CD4-positive, alpha-beta T cell treated with Interleukin-15 for 1 hour (primary cell): Measurements from ENCODE around the gene TTC7B.

Experiments
- DNase-seq: peaks from one replicate; pipeline ENCODE4 v3.0.0-alpha.2; 2020

Gene TTC7B

DNA sequence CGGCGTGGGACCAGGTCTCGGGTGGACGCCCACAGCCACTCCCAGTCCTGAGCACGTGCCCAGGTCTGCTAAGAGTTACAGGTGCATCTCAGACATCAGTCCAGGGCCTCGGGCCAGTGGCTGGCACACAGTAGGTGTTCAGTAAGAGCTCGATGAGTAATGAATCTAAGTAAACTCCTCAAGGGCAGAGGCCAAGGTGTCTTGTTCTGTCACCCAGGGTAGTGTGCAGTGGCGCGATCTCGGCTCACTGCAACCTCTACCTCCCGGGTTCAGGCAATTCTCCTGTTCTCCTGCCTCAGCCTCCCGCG, 11.2 kb downstream of the TTC7B start:
- no peak for DNase-seq

DNA sequence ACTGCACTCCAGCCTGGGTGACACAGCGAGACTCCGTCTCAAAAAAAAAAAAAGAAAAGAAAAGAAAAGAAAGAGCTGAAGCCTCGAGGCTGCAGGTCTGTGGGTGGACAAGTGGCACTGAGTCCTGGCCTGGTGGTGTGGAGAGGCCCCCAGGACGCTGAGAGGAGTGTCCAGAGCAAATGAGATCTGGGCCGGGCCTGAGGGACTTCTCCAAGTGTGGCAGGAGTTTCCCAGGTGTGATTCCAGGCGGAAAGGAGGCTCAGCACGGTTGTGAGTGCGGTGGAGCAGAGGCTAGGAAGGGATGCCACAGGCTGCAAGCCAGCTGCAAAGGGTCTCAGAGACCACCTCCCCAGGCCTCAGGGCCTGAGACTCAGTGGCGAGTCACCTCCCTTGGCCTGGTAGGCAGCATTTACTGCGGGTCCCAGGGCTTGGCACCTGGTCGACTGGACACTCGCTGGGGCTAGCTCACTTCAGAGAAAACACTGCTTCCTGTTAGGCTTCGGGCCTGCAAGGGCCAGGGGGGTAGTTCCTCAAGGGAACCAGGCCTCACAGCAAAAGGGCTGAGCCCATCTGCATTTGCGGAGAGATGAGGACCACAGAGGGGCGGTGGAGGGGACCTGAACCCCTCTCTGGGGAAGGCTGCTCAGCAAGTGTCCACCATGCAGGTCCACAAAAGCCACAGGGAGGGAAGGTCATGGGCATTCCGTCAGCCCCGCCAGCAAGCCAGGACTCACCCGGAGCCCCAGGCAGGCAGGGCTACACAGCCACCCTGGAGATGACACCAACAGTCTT, 11.7 kb downstream of the TTC7B start:
- no peak for DNase-seq

DNA sequence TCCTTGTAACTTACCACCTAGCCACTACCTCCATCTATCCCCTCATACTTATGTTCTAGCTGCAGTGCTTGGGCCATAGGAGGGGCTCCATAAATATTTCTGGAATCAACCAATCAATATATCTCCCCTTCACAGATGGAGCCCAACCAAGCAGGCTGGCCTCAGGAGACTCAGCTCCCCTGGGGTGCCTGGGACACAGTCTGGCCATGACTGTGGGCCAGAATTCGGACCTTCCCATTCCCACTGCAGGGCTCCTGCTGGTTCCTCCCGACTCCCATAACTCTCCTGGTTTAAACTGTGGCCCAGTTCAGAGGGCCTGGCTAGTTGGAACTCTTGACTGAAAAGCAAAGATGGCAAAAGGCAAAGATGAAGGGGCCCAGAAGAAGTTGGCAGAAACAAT, 13.0 kb downstream of the TTC7B start:
- DNase-seq, result no peak

DNA sequence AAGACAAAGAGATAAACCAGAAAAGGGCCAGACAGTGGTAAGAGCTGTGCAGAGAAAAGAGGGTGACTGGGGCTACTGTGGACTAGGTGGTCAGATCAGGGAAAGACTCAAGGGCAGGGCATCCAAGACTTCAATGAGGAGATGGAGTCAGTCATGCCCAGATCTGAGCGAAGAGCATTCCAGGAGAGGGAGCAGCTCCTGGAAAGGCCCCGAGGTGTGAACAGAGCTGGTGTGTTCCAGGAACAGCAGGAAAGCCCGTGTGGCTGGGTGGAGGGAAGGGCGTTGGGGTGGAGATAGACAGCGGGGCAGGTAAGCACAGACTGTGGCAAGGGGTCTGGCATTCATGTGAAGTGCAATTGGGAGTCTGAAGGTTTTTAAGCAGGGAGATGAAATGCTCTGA, 16.8 kb downstream of the TTC7B start:
- no peak for DNase-seq

DNA sequence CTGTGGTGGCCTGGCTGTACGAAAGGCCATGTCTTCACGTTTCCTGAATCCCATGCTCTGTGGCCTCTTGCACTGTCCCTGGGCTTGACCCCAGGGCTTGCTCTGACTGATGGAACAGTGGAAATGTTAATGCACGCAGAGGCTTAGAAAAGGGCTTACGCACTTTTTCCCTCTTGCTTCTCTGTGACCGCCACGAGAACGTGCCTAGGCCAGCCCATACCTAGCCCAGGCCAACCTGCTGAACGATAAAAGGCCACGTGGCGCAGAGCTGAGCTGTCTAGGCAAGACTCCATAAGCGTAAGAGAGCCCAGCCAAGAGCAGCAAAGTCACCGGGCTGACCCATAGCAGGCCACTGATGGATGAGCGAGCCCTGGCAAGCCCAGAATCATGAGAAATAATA, 18.3 kb downstream of the TTC7B start:
- DNase-seq, result no peak

DNA sequence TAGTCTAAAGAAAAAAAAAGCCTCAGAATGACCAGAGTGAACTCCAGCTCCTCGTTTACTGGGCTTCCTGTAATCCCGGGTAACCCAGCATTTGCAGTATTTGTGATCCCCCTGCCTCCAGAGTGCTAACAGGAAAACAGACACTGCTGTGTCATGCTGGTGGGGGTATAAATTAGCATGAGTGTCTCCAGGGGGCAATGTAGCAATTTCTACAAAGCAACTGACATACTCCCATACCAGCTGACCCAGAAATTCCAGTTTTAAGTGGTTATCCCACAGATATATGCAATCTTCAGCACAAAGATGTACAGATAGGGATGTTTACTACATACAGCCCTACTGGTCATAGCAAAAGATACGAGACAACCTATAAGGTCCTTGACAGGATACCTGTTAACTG, 18.8 kb downstream of the TTC7B start:
- DNase-seq, result no peak

DNA sequence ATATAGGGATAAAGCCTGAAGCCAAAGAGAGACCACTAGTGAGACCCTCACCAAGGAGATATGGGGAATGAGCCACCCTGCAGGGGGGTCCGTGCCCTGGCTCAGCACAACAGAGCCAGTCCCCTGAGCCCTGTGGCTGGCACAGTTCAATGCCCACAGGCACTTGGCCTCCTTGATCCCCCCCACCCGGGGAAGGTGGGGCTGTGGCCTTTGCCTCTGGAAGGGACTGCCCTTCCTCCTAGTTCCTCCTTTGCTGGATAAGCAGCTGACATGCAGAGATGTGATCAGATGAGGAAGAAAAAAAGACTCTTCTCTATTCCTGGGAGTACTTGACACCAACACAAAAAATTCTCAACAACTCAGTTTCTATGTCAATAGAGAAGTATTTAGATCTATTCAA, 19.9 kb downstream of the TTC7B start:
- DNase-seq, result no peak

DNA sequence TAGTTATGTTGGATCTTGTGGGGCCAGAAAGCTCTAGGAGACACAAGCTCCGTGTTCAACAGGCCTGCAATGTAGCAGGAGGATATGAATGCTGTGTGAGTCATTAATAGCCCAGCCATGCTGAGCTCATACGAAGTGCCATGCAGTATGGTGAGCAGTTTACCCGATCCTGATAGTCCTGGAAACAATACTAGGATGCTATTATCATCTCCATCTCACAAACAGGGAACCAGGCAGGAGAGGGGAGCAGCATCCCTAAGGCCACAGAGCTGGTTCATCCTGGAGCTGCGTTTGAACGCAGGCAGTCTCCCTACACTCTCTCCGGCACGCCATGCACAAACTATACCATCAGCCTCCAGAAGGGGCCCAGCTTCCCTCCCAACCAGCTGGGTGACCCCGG, 20.5 kb downstream of the TTC7B start:
- DNase-seq, result no peak

DNA sequence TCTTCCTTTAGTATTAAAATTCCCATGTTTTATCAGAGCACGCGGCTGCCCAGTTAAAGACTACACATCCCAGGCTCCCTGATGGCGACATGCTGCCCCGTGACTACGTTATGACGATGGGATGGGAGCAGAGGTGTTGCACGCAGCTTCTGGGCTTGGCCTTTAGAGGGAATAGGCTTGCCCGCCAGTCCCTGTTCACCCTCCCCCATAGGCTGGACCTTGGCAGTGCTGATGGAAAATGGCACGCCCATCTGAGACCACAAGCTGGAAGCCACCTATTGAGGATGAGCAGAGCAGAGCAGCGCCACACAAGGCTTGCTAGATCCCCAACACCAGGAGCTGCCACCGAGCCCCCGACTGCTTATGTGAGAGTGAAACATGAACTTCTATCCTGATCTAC, 24.7 kb downstream of the TTC7B start:
- DNase-seq, result no peak

DNA sequence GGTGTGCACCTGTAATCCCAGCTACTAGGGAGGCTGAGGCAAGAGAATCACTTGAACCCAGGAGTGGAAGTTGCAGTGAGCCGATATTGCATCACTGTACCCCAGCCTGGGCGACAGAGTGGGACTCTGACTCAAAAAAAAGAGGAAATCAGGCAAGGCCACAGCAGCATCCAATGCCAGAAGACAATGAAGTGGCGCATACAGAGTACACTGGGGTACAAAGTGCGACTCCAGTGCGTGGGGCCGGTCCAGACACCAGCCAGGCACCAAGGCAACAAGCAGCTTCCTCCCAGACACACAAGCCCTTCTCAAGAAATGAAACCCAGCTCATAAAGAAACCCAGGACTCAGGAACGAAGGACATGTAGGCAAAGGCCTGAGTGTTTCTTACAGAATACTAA, 28.2 kb downstream of the TTC7B start:
- peak; percentile 27 for DNase-seq

DNA sequence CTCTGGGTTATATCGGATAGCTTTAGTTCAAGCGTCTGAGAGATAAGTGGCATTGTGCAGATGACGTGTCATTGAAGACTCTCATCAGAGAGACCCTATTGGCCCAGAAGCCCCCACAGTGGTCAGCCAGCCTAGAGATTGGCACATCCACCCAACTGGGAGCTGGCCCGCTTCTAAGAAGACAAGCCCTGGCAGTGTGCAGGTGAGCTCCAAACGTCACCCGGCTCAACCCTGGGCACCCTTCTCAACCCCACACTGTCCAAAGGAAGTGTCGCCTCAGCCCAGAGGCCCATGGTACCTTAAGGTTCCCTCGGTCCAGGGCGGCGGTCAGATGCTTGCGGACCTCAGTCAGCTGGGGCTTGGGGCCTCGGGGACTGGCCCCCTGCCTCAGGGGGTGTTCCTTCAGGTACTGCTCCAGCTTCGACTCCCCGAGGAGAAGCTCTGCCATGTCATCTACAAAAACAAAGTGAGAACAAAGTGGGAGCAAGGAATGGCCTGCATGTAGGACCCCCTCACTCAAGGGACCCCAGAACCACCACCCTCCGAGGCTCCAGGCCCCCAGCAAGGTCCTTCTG, 30.3 kb downstream of the TTC7B start:
- DNase-seq, result no peak

DNA sequence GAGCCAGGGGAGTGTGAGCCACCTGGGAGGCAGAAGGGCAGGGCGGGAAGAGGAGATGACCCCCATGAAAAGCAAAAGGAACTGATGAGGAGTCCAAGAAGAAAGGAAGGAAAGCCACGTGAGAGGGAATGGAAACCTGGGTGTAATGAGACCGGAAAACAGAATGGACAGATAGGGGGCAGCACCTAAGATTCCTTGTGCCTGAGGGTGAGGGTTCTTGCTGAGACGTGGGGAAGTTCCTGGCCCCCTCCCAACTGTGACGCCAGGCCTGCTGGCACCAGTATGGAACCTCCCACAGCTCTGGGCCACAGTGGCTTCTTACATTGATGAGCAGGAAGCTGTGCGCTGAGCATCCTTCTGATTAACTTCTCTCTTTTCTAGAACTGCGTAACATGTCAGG, 30.8 kb downstream of the TTC7B start:
- peak; percentile 32 for DNase-seq

DNA sequence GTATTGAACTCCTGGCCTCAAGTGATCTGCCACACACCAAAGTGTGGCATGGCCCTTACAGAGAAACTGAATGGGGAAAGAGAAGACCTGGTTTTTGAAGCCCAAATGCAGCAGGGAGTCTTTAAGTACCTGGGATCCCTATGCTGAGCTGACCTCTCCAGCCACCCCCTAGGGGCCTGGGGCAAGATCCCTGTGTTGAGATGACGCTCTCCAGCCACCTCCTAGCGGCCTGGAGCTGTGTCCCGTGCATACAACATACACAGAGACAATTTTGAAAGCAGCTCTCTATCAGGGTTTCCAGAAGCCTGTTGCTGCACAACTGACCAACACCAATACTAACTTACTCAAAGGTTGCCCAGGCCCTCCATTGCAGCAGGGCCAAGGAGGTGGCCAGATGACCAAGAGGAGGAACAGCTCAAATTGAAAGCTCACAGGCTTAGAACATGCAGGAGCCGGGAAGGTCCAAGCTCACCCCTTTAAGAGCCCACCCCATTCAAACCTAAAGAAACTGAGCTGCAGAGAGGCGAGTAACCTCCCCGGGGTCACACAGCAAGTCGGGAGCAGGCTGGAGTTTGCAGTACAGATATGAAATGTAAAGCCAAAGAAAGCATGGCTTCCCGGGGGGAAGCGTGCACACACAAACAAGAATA, 31.5 kb downstream of the TTC7B start:
- DNase-seq, result no peak

DNA sequence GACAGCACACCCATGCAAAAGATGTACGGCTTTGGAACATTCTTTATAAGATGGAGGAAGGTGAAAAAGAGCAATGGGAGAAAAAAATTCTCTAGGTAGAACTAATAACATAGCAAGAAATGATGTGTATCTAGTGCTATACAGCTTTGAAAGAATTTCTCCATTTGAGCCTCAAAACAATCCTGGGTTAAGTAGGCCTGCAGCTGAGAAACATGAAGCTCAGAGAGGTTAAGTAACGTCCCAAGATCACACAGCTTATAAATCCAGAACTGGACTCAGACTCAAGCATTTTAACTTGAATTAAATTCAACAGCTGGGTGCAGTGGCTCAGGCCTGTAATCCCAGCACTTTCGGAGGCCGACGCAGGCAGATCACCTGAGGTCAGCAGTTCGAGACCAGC, 32.9 kb downstream of the TTC7B start:
- no peak for DNase-seq

DNA sequence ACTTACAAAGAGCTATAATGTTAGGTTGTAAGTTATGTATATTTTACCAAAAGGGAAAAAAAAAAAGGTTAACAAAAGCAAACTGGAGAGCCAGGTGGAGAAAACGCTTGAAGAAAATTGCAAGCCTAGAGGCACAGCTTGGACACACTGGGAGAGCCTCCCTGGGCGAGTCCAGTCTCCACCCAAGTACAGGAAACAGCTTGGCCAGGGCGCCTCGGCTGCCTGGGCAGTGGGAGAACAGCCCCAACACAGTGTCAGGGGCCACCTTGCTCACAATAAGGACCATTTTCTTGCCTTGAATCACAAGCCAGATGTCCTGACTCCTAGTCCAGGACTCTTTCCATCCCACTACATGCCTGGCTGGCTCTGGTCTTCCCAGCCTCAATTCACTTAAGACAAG, 33.3 kb downstream of the TTC7B start:
- no peak for DNase-seq

DNA sequence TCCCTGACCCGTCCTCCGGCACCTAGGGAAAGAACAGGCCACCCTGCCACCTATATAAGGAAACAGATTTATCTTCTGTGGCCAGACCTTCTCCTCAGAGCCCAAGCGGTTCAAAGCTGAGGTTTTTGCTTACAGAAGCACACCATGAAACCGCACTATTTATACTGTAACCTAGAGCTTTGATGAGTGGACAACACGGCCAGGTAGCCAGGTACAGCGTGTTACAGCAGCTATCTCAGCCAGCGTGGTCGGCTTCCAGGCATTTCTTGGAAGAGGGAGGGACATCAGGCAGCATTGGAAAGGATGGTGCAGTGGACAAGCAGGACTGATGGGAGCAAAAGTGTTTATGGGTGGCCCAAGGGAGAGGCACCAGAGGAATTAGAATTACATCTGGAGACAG, 34.4 kb downstream of the TTC7B start:
- no peak for DNase-seq

DNA sequence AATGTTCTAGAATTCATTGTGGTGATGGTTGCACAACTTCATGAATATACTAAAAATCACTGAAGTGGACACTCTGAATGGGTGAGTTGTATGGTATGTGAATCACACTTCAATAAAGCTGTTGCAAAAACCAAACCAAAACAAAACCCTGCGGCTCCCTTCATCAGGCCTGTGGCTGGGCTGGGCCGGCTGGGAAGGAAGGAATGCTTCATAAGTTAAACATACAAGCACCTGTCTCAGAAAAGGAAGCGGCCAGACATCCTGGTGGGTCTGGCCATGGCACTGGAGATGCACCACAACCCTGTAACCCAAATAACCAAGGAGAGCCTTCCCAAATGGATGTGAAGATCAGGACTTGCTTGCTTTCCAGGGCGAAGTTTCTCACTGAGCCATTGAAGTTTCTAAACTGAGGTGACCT, 34.9 kb downstream of the TTC7B start:
- no peak for DNase-seq

DNA sequence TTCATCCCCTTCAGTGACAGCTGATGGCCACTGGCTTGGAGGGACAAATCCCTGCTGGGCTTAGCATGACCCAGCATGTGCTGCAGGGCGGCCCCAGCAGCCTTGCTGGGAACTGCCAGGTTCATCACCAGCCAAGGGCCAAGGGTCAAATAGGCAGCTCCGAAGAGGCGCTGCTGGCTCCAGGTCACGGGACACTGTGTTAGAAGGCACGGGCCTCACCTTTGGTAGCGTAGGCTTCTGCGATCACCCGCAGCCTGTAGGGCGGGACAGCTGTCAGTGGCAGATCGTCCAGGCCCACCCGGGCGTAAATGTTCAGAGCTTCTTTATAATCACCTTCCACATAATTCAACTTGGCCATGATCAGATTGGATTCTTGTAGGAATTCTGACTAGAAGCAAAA, 35.7 kb downstream of the TTC7B start:
- no peak for DNase-seq

DNA sequence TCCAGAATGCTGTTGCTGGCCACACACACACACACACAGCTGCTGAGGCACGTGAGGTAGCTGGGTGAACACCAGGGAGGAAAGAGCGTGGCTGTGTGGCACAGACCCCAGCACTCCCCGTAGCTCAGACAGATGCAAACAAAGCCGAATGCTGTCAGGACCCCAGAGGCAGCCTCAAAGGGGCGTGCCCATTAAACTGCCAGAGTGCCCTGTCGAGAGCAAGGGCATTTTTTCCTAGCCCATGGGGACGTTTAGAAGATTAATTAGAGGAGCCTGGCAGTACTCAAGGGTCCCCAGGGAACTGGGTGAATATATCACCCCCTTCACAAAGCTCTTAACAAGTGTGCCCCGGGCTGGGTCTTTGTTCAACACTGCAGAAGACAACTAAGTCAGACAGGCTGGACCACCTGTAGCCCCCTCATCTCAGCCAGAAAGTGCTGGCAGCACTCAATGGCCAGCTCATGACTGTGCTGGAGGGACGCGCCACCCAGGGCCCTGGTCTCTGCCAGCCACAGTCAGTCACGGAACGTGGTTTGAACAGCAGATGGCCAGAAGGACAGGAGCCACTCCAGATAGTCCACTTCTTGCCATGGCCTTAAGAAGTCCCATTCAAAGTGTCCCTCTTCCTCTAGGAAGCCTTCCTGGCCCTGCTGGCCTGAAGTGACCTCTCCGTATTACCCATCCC, 37.5 kb downstream of the TTC7B start:
- DNase-seq, result no peak

DNA sequence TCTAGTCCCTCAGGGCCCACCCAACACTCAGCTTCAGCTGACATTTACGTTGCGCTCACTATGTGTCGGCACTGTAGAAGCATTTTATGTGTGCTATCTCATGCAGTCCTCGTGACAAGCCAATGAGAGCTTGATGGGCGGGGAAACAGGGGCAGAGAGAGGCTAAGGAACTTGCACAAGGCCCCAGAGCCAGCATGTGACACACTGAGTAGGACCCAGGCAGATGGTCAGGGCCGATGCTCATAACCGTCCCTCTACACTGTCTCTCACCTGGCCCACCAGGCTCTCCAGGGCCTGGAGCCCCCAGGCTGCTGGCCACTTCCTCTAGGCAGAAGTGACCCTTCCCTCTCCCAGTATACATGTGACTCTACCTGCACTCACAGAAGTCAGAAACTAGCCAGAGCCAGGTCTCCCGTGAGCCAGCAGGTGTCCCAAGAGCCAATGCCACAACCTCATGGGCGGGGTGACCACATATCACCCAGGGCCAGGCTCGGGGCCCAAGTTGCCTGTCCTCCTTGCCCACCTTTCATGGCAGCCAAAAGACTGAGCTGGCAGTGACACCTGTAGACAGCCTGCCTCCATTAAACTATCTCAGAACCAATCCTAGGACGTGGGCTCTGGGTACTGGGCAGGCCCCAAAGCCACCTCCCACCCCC, 38.3 kb downstream of the TTC7B start:
- no peak for DNase-seq

DNA sequence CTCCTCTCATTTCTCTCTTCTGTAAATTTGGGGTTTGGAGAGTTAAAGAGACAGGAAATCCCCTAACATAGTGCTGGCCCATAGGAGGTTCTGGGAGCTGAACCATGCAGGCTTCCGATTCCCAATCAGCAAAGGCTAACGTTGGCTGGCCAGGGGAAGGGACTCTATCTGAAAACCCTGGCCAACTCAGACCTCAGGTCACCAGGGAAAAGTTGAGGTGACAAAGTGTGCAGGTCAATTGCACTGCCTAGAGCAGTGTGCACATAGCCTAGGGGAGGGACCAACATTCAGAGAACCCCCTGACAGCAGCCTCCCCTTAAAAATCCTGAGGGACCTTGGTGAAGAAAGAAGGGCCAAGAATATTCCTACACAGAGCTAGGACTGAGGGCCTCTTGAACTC, 38.9 kb downstream of the TTC7B start:
- no peak for DNase-seq

DNA sequence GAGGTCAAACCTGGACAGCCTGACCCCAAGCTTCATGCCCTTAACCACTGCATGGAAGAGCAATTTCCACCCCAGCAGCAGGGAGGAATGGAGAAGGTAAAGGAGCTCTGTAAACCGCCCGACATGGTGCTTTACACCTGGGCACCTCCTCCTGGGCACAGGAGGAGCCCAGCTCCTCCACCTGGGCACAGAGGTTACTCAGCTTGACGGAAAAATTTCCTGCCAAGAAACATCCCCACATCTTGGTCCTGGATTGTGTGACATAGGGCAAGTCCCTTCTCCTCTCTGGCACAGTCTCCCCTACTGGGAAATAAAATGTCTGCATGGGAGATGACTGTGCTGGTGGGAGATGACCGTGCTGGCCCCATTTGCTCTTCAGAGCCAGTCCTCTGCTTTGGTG, 40.8 kb downstream of the TTC7B start:
- no peak for DNase-seq

DNA sequence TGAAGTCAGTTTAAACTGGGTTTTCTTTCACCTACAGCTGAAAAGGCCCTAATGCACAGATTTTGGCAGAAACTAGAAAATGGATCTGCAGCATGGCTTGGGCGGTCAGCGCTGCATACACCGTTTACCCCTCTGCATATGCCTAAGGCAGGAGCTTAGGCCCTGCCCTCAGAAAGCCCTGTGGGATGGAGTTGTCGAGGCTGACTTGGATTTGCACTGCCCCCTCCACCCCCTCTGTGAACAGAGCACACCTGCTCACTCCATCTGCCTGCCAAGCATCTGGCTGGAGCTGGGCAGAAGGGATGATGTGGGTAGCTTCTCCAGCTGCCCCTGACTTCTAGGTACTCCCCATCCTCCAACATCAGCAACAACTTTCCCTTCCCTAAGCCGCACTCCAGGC, 41.9 kb downstream of the TTC7B start:
- DNase-seq, result no peak

DNA sequence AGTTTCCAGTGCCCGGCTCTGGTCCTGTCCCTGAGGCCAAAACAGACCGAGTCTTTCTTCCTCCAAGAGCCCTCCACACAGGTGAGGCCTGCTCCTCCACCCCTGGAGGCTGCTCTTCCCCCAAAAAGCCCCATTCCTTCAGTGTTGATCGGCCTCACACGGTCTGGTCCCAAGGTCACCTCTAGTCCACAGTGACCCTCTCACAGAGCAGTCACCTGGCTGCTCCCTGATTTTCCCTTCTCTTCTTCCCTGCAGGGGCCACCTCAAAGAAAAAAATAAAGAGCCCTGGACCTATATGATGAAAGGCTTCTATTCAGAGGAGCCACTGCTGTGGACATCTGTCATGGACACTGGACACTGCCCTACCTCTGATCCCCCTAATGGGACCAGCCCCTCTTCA, 42.5 kb downstream of the TTC7B start:
- no peak for DNase-seq
